ENCODE results near the gene CHTF8. TPM values are rescaled to one million over a fixed set of nuclear protein-coding genes. Genes with fewer than 3 reads are reported as not detected.

Gene CHTF8
- total RNA-seq, 1 experiment from 2014 or later: 161 TPM

DNA sequence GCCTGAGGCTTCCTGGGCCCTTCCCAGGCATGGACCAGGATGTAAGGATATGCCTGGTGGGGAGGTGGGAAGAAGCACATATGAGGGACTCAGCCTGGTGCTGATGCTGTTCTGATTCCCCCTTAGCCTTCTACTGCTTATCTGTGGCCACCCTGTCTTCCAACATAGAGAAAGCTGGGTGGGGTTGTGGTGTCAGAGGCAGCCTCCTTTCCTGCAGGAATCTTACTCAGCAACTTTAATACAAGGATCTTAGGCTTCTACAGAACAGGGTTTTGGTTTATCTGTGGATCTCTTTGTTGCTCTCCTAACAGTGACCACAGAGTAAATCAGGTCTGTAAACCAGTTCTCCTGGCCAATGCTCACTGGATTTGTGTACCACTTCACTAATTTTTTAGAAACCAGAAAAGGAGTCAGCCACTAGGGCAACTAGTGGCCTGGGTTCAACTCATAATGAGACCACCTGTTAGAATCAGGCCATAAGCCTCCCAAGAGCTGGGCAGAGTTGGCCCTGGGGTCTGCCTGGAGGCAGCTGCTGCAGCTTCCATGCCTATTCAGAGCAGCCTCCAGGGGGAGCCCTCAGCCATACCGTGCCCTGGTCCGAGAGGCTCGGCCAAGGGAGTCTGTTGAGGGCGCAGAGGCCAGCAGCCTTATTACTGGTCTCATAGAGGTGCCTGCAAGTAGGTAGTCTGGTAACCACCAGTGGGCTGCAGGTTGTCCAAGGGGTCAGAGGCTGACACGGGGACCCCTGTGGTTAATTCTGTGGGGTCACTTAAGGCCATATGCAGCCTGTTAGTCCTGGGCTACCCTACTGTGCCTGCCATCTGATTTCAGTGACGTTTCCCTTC, 19.9 kb downstream of the CHTF8 start:
- peaks cover under 1% of the 10 kb centered on the region; the same call in 1 of the 2 replicates for H3K79me2 ChIP-seq (ENCODE audit: low read depth)
- H3K9me3 ChIP-seq (ENCODE audit: insufficient read depth, low read depth): no peaks in the 10 kb centered on the region
- no peak overlapping the region for H2AFZ ChIP-seq
- H3K36me3 ChIP-seq (ENCODE audit: low read depth): no peaks in the 10 kb centered on the region
- H3K27me3 ChIP-seq (ENCODE audit: insufficient read depth, low read depth): no peaks in the 10 kb centered on the region
- no peaks in the 10 kb centered on the region for H3K9me2 ChIP-seq (ENCODE audit: insufficient read depth)
- ChIA-PET CTCF (interaction anchor here (0.7 to 0.8 kb wide), 2 partner anchors 36 to 38 kb away, joined by 3 to 4 read pairs; no protein-coding TSS in a partner anchor), POLR2A (ENCODE audit: unreplicated experiment) (no interaction called here)
- peaks cover 33% of the 10 kb centered on the region; the same call in 1 of the 2 replicates for H3F3A ChIP-seq (ENCODE audit: insufficient read depth, low read depth)
- H3K4me2 ChIP-seq: no peak overlapping the region
- H3K27ac ChIP-seq: no peak overlapping the region
- intact Hi-C loops (cut with micrococcal nuclease; ENCODE audit: unreplicated experiment): no loop called here
- peak in 1 of 2 experiments; percentile 39 for DNase-seq
- H3K4me3 ChIP-seq: no peak overlapping the region
- H4K20me1 ChIP-seq (ENCODE audit: insufficient read depth): no peaks in the 10 kb centered on the region
- H3K4me1 ChIP-seq (replicated peaks; ENCODE audit: insufficient read depth): 0 out of 2 replicates have a peak, but pooled peaks cover 7% of the 10 kb centered on the region
- no TSS peak for BruUV-seq (replicated peaks)
- TF ChIP-seq, protein P1, sequence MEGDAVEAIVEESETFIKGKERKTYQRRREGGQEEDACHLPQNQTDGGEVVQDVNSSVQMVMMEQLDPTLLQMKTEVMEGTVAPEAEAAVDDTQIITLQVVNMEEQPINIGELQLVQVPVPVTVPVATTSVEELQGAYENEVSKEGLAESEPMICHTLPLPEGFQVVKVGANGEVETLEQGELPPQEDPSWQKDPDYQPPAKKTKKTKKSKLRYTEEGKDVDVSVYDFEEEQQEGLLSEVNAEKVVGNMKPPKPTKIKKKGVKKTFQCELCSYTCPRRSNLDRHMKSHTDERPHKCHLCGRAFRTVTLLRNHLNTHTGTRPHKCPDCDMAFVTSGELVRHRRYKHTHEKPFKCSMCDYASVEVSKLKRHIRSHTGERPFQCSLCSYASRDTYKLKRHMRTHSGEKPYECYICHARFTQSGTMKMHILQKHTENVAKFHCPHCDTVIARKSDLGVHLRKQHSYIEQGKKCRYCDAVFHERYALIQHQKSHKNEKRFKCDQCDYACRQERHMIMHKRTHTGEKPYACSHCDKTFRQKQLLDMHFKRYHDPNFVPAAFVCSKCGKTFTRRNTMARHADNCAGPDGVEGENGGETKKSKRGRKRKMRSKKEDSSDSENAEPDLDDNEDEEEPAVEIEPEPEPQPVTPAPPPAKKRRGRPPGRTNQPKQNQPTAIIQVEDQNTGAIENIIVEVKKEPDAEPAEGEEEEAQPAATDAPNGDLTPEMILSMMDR (conservative IDR thresholded peaks at IDR 0.05): peak; percentile 70
- no peak for TF ChIP-seq EZH2 (IDR thresholded peaks at IDR 0.05; ENCODE audit: low read depth)

DNA sequence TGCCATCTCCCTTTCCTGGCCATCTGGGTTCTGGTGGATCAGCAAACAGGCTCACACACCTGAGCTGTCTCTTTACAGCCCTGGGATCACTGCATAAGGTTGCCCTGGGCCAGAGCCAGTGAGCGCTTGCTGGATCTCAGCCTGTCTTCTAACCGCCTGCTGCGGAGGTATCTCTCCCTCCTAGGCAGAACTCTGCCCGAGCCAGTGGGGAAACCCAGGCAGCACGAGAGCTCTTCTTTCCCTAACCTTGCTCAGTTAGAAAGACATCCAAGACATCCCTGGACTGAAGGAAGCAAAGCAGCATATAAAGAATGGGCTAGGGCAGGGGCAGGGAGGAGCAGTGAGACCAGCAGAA, 20.5 kb downstream of the CHTF8 start:
- Histone ChIP-seq H3K27ac (no peak overlapping the region), H3K9me3 (ENCODE audit: insufficient read depth, low read depth) (no peaks in the 10 kb centered on the region)

DNA sequence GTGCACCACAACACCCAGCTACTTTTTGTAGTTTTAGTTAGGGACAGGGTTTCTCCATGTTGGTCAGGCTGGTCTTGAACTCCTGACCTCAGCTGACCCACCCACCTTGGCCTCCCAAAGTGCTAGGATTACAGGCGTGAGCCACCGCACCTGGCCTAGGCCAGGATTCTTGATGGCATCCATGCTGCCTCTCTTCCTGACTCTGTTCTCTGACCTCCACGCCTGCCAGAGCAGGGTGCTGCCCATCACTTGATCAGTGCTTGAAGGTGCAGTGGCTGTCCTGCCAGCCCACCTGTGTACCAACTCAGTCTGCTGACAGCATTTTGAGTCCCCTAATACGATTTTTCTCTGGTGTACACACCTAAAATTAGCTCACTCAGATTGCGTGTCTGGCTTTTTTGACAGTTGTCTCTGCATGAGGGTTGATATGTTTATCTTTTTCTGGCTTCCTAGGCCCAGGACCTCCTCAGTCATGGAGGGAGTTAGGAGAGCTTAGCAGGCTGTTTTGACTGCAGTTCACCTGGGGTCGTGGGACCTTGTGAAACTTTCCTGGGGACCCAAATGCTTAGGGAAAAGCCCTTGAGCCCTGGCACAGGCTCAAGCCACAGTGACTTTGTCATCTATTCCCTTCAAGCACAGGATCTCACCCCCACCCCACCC, 21.0 kb downstream of the CHTF8 start:
- no peak overlapping the region for H3K4me2 ChIP-seq
- TF ChIP-seq, protein P1 (conservative IDR thresholded peaks at IDR 0.05): no peak
- TF ChIP-seq EZH2 (IDR thresholded peaks at IDR 0.05; ENCODE audit: low read depth): no peak
- no peaks in the 10 kb centered on the region for H3K27me3 ChIP-seq (ENCODE audit: insufficient read depth, low read depth)
- H3K9me2 ChIP-seq (ENCODE audit: insufficient read depth): no peaks in the 10 kb centered on the region
- no peaks in the 10 kb centered on the region for H4K20me1 ChIP-seq (ENCODE audit: insufficient read depth)
- H3K27ac ChIP-seq: no peak overlapping the region
- ChIA-PET CTCF (interaction anchor here (0.6 kb wide), 1 partner anchor 60 kb away, joined by 3 read pairs; no protein-coding TSS in a partner anchor), POLR2A (ENCODE audit: unreplicated experiment) (interaction anchor here (0.6 kb wide), 1 partner anchor 214 kb away, joined by 23 read pairs; no protein-coding TSS in a partner anchor)
- H3K36me3 ChIP-seq (ENCODE audit: low read depth): no peaks in the 10 kb centered on the region
- no peak overlapping the region for H3K4me3 ChIP-seq
- peaks cover 12% of the 10 kb centered on the region for H3K79me2 ChIP-seq (ENCODE audit: low read depth)
- no peak overlapping the region for H2AFZ ChIP-seq
- no peak for DNase-seq
- intact Hi-C loops (cut with micrococcal nuclease; ENCODE audit: unreplicated experiment): no loop called here
- peaks cover 24% of the 10 kb centered on the region; the same call in 1 of the 2 replicates for H3F3A ChIP-seq (ENCODE audit: insufficient read depth, low read depth)
- H3K9me3 ChIP-seq (ENCODE audit: insufficient read depth, low read depth): no peaks in the 10 kb centered on the region
- BruUV-seq (replicated peaks): no TSS peak
- H3K4me1 ChIP-seq (replicated peaks; ENCODE audit: insufficient read depth): peaks cover 14% of the 10 kb centered on the region; the same call in 1 of the 2 replicates

More for the DNA sequence above, 20.5 kb downstream of the CHTF8 start:
- Histone ChIP-seq H3K4me3 (no peak overlapping the region), H3K4me1 (replicated peaks; ENCODE audit: insufficient read depth) (peaks cover 13% of the 10 kb centered on the region; the same call in 1 of the 2 replicates), H3K36me3 (ENCODE audit: low read depth) (no peaks in the 10 kb centered on the region), H4K20me1 (ENCODE audit: insufficient read depth) (no peaks in the 10 kb centered on the region), H3K79me2 (ENCODE audit: low read depth) (peaks cover 7% of the 10 kb centered on the region), H3F3A (ENCODE audit: insufficient read depth, low read depth) (peaks cover 29% of the 10 kb centered on the region; the same call in 1 of the 2 replicates), H3K9me2 (ENCODE audit: insufficient read depth) (no peaks in the 10 kb centered on the region), H3K27me3 (ENCODE audit: insufficient read depth, low read depth) (no peaks in the 10 kb centered on the region), H2AFZ (no peak overlapping the region), H3K4me2 (no peak overlapping the region)
- BruUV-seq (replicated peaks): no TSS peak
- ChIA-PET CTCF (no interaction called here), POLR2A (ENCODE audit: unreplicated experiment) (no interaction called here)
- TF ChIP-seq EZH2 (IDR thresholded peaks at IDR 0.05; ENCODE audit: low read depth): no peak
- TF ChIP-seq, protein P1 (conservative IDR thresholded peaks at IDR 0.05): no peak
- intact Hi-C loops (cut with micrococcal nuclease; ENCODE audit: unreplicated experiment): no loop called here
- no peak for DNase-seq

Data from PC-9 (cell line).